ENCODE data around the gene ZNF823. TPM values are rescaled to one million over a fixed set of nuclear protein-coding genes. Genes with fewer than 3 reads are reported as not detected.

Gene ZNF823
- total and polyA plus RNA-seq, 2 donors (not counting 1 experiment from before 2014, with no cell fraction given): 1.8 to 5.1 TPM

GRCh38 chr19:11754663-11755062 is 15.9 kb upstream of the ZNF823 start:
- Mint-ChIP-seq H3K9me3 (ENCODE audit: insufficient read depth) (peaks cover 22% of the 10 kb centered on the region), H3K4me3 (no peak overlapping the region), H3K4me1 (no peaks in the 10 kb centered on the region), H3K27ac (no peak overlapping the region), H3K27me3 (peaks cover 31% of the 10 kb centered on the region)
- DNase-seq (no peak), ATAC-seq (ENCODE audit: low read depth) (no peak)
- Histone ChIP-seq H3K4me1 (ENCODE audit: control insufficient read depth in 2 of 2, insufficient read depth in 2 of 2, low read length in 2 of 2) (no peaks in the 10 kb centered on the region), H3K27ac (ENCODE audit: low read length in 2 of 2) (no peak overlapping the region), H3K4me2 (replicated peaks; ENCODE audit: low read depth, low read length, poor library complexity, severe bottlenecking) (no peak overlapping the region), H3K9me3 (ENCODE audit: control extremely low read depth in 1 of 3, control insufficient read depth in 2 of 3, insufficient read depth in 1 of 3, low read length in 2 of 3) (peaks cover 9 to 30% (median 14%) of the 10 kb centered on the region in 3 donors), H3K9ac (ENCODE audit: low read length) (no peak overlapping the region), H3K4me3 (ENCODE audit: control extremely low read depth in 1 of 5, extremely low read depth in 1 of 5, insufficient read depth in 1 of 5, low read depth in 2 of 5, low read length in 4 of 5) (no peak overlapping the region), H3K36me3 (replicated peaks in 1 of 2; ENCODE audit: control extremely low read depth in 1 of 2, control insufficient read depth in 1 of 2, extremely low read depth in 1 of 2, insufficient read depth in 2 of 2, low read length in 1 of 2) (no peaks in the 10 kb centered on the region), H4K20me1 (ENCODE audit: control insufficient read depth, insufficient read depth, low read length, poor library complexity, severe bottlenecking) (no peaks in the 10 kb centered on the region), H2AFZ (ENCODE audit: insufficient read depth, low read depth, low read length, poor library complexity, severe bottlenecking) (no peak overlapping the region), H3K27me3 (replicated peaks in 1 of 4; ENCODE audit: control extremely low read depth in 1 of 4, control insufficient read depth in 3 of 4, insufficient read depth in 4 of 4, low read length in 3 of 4) (no peaks in the 10 kb centered on the region), H3K79me2 (ENCODE audit: control insufficient read depth, insufficient read depth, low read length) (no peaks in the 10 kb centered on the region)
- TF ChIP-seq CTCF (IDR thresholded peaks at IDR 0.05) (no peak), EZH2 (IDR thresholded peaks at IDR 0.05; ENCODE audit: borderline replicate concordance, insufficient read depth, low read depth, low read length, poor library complexity, severe bottlenecking) (no peak)
- ChIA-PET POLR2A (no interaction called here), CTCF (no interaction called here)
- 83% methylated on average over 1 of the region's 4 CpGs for WGBS (ENCODE audit: insufficient coverage)
- intact Hi-C loops (cut with micrococcal nuclease): no loop called here

GRCh38 chr19:11752244-11752736 is 13.5 kb upstream of the ZNF823 start:
- ATAC-seq (ENCODE audit: low read depth): no peak
- Mint-ChIP-seq H3K27ac (no peak overlapping the region), H3K27me3 (peaks cover 26% of the 10 kb centered on the region), H3K4me3 (no peak overlapping the region), H3K4me1 (no peaks in the 10 kb centered on the region), H3K9me3 (ENCODE audit: insufficient read depth) (peaks cover 25% of the 10 kb centered on the region)
- Histone ChIP-seq H3K9ac (ENCODE audit: low read length) (no peak overlapping the region), H3K4me2 (replicated peaks; ENCODE audit: low read depth, low read length, poor library complexity, severe bottlenecking) (no peak overlapping the region), H3K9me3 (ENCODE audit: control extremely low read depth in 1 of 3, control insufficient read depth in 2 of 3, insufficient read depth in 1 of 3, low read length in 2 of 3) (peaks cover 4 to 35% (median 17%) of the 10 kb centered on the region in 3 donors), H2AFZ (ENCODE audit: insufficient read depth, low read depth, low read length, poor library complexity, severe bottlenecking) (no peak overlapping the region), H4K20me1 (ENCODE audit: control insufficient read depth, insufficient read depth, low read length, poor library complexity, severe bottlenecking) (no peaks in the 10 kb centered on the region), H3K36me3 (replicated peaks in 1 of 2; ENCODE audit: control extremely low read depth in 1 of 2, control insufficient read depth in 1 of 2, extremely low read depth in 1 of 2, insufficient read depth in 2 of 2, low read length in 1 of 2) (no peaks in the 10 kb centered on the region), H3K27me3 (replicated peaks in 1 of 4; ENCODE audit: control extremely low read depth in 1 of 4, control insufficient read depth in 3 of 4, insufficient read depth in 4 of 4, low read length in 3 of 4) (no peaks in the 10 kb centered on the region), H3K79me2 (ENCODE audit: control insufficient read depth, insufficient read depth, low read length) (no peaks in the 10 kb centered on the region), H3K4me1 (ENCODE audit: control insufficient read depth in 2 of 2, insufficient read depth in 2 of 2, low read length in 2 of 2) (no peaks in the 10 kb centered on the region), H3K4me3 (ENCODE audit: control extremely low read depth in 1 of 5, extremely low read depth in 1 of 5, insufficient read depth in 1 of 5, low read depth in 2 of 5, low read length in 4 of 5) (no peak overlapping the region), H3K27ac (ENCODE audit: low read length in 2 of 2) (no peak overlapping the region)
- intact Hi-C loops (cut with micrococcal nuclease): no loop called here
- POLR2A ChIA-PET: no interaction called here
- CTCF ChIA-PET: no interaction called here
- DNase-seq: no peak
- TF ChIP-seq CTCF (IDR thresholded peaks at IDR 0.05) (no peak), EZH2 (IDR thresholded peaks at IDR 0.05; ENCODE audit: borderline replicate concordance, insufficient read depth, low read depth, low read length, poor library complexity, severe bottlenecking) (no peak)
- WGBS (ENCODE audit: insufficient coverage): no CpG with 5 or more reads among the region's 2 CpGs

Measured in B cell (primary cell).